NCI-H526 treated with DMSO at 0.1 percent for 48 hours (cell line): ENCODE measurements around the gene ERP27.

Experiments used
- DNase-seq: peaks from one replicate; lab custom pipeline; 2025; lab: John Stamatoyannopoulos, UW

The ERP27 gene

GRCh38 chr12:14938301-14938700, at the start of gene ERP27:
Gene ERP27 (minus strand): TSS chr12:14938537. CDS start chr12:14938508, 29 bp downstream.
- no peak for DNase-seq

DNA sequence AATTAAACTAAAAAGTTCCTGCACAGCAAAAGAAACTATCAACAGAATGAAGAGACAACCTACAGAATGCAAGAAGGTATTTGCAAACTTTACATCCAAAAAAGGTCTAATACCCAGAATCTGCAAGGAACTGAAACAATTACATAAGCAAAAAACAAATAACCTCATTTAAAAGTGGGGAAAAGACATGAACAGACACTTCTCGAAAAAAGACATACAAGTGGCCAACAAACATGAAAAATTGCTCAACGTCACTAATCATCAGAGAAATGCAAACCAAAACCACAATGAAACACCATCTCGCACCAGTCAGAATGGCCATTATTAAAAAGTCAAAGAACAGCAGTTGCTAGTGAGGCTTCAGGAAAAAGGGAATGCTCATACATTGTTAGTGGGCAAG, 49.7 kb upstream of the ERP27 start:
- DNase-seq, result no peak

- DNase-seq, result no peak
These were observed 48.1 kb upstream of the ERP27 start for GRCh38 chr12:14986449-14986848.

DNA sequence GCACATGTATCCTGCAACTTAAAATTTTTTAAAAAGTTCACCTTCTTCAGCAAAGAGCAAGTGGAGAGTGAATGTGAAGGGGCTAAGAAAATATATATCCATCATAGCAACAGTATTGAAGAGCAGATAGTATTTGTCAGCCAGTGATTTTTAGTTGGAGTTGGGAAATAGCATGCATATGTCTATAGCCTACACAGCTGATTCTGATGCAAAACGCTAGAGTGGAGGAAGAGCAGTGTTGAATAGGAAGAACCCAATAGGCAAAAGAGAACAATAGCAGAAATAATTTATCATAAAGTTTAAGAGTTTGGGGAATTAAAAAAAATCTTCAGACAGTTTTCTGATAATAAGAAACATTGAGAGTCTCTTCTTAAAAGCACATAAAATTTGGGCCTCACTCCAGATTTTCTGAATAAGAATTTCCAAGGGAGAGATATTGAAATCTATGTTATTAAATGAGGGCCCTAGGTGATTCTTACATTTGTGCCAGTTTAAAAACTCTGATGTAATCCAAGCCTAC, 46.5 kb upstream of the ERP27 start:
- no peak for DNase-seq

DNA sequence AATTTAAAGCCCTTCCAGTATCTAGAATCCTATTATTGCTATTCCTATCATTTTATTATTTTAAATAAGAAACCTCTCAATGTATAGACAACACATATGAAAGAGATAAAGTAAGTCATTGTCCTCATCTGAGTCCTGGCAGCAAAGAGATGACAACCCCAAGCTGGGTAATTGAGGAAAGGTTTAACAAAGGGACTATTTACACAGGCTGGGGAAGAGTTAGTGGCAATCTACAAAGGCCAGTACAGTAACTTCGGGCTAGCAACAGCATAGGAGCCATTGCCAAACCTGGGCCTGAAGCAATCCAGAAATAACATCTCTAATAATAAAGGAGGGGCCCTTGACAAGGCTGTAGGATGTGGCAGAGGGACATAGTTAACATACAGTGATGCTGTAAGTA, 45.7 kb upstream of the ERP27 start:
- no peak for DNase-seq

DNA sequence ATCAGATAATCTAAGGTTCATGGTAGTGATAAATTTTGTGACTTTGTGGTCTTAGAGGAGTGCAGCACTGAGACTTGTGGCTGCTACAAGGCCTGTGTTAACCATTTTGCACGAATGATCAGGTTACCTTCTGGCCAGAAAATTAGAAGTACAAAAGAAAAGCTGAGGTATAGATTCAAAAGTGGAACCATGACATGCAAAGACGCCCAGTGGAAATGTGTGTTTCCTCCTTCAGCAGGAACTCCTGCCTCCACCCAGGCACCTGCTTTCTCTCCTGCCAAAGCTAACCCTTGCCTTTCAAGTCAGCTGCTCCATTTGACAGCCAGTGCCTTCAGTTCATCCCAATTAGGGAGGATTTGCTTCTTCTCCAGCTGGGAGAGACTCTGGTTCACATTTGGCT, 44.7 kb upstream of the ERP27 start:
- DNase-seq, result no peak

GRCh38 chr12:14982562-14982961, 44.2 kb upstream of the ERP27 start:
- DNase-seq, result no peak

DNA sequence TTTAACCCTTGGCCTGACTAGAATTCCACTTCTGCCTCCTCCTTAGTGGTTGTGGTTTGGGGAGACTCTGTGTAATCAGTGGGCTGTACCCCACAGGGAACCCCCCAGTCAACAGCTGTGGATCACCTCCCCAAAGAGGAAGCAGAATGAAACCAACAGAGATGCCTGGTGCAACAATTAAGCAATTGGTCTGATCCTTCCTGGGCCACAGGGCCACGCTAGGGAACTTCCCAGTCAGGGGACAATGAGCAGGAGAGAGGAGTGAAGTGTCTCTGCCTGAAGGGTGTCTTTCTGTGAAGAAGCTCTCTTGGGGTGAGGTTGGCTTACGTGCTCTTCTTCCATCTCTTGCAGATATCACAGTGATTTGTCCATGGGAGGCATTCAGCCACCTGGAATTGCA, 42.7 kb upstream of the ERP27 start:
- no peak for DNase-seq

- DNase-seq, result no peak
These were observed 41.1 kb upstream of the ERP27 start for GRCh38 chr12:14979468-14979867.

- DNase-seq, result no peak
These were observed 38.3 kb upstream of the ERP27 start for GRCh38 chr12:14976658-14977057.

DNA sequence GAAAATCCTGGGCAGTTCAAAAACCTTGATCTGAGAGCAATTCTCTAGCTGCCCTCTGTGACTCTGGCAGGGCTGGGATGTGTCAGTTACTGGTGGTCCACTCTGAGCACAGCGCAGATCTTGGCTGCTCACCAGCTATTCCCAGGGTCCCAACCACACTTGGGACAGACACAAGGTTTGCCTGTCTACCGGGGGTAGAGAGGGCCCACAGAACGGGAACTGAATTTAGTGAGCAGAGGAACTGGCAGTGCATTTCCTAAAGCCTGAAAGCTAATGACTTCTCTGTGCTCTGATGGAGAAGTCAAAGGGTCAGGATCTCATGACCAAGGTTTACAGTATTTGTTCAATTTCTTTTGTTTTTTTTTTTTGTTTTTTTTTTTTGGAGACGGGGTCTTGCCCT, 37.1 kb upstream of the ERP27 start:
- DNase-seq, result no peak

DNA sequence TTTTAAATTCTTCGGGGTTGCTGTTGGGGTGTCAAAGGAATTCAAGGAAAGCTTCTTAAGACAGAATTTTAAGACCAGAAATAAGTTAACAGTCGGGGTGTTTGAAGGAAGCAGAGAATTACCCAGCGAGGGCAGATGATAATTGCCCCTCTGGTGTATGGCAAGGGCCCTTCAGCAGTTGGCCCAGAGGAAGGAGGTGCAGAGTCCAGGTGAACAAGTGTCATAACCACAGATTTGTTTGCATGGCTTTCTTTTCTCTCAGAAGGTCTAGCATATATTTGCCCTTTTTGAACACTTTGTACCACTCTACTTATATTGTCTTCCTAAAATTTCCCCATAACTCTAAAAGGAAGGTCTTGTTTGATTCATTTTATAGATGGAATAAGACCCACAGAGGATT, 36.3 kb upstream of the ERP27 start:
- no peak for DNase-seq

GRCh38 chr12:14972816-14973215, 34.5 kb upstream of the ERP27 start, which contains the start of gene PDE6H:
Gene PDE6H (plus strand): TSS chr12:14973042. CDS start chr12:14978013, 4,971 bp downstream.
- no peak for DNase-seq

DNA sequence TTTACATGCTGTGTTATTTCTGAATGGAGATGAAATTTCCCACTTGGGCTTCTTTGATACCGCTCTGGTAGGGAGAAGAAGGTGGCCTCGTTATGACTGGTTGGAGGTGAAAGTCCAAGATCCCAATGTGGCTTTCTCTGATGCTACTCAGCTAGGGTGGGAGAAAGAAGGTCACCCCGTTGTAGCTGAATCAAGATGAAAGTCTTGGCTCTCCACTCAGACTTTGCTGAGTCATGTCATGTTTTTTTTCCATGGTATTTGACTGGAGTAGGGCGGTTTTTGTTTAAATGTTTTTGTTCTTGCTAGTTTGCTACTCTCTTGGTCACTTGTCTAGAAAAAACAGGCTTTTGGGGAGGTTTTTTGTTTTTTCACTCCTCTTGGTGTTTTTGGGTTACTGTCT, 32.1 kb upstream of the ERP27 start:
- no peak for DNase-seq

DNA sequence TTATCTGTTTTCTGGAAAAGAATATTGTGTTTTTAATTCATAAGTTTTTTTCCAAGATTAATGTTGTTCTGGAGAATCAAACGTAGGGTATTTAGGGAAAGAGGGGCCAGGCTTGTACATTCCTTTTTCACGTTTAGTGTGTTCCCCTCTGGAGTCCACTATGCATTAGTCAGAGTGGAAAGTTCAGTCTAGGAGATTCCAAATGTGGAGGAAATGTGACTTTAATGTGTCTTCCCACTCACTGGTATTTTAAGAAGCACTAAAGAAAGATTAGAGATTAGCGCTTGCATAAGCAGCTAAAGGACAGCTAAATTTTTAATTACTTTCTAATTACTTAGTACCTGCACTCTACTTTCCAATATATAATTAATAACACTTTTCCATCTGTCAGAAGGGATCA, 30.1 kb upstream of the ERP27 start:
- no peak for DNase-seq

GRCh38 chr12:14965221-14965620, 26.9 kb upstream of the ERP27 start:
- DNase-seq, result no peak

GRCh38 chr12:14964406-14964805, 26.1 kb upstream of the ERP27 start:
- no peak for DNase-seq

DNA sequence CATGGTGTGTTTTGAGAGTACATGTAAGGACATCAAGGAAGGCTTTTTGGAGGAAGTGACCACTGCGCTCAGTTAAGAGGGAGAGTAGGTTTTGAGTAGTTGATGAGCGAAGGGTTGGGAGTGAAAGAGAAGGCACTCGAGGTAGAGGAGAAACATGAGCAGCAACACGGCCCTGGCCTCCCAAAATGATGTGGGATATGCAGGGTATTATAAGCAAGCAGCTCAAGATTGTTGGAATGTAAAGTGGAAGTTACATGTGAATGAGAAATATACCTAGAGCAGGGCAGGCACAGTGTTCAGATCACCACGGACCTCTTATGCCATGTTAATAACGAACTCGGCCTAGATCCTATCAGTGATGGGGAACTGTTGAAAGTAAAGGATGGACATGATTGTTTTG, 25.2 kb upstream of the ERP27 start:
- DNase-seq, result no peak

DNA sequence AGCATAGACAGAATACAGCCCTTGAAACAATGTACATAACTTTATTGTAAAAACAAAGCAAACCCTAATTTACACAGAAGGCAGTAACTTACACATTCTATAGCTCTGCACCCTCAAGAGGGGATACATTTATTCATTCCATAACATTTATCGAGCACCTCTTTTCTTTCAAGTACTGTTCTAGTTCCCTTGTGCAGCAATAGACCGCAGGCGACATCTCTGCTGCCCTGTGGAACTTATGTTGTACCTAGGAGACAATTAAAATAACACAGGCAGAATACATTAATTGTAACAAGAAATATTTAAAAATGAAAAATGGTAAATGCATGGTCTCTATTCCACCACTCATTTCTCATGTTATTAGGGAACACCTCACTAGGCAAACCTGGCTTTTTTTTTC, 24.5 kb upstream of the ERP27 start:
- DNase-seq, result no peak

- DNase-seq, result no peak
These were observed 23.8 kb upstream of the ERP27 start for GRCh38 chr12:14962153-14962539.

GRCh38 chr12:14961466-14962152, 23.3 kb upstream of the ERP27 start, which contains the start of gene ARHGDIB:
Gene ARHGDIB (minus strand): TSS chr12:14961601. CDS start chr12:14950712, 10,889 bp downstream.
- DNase-seq, result no peak

DNA sequence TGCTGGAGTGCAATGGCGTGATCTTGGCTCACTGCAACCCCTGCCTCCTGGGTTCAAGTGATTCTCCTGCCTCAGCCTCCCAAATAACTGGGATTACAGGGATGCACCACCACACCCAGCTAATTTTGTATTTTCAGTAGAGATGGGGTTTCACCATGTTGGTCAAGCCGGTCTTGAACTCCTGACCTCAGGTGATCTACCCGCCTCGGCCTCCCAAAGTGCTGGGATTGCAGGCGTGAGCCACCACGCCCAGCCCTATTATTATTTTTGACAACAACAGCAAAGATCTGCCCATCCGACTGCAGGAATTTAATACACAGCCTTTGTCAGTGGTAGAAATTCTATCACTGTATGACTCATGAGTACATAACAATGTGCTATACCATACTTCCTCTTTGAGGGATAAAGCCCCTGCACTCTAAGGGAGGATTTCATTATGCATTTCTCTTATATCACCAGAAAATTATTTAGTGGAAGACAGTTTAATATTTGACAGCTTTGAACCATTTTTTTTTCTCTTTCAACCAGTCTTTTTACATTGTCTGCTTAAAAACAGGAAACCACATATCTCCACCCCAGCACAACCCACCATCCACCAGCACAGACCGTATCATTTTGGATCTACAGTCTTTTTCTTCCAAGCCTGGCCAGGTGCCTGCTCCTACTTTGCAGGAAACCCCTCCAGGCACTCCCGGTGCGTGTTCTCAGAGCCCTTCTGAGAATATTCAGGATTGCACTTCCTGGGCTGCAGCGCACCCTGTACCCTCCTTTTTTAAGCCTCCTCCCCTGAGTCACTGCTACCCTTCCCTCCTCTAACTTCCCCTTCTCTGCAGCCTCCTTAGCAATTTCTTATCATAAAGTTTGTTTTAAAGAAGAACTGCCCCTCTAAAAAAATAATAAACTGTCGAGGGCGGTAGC, 22.5 kb upstream of the ERP27 start:
- DNase-seq, result no peak

- no peak for DNase-seq
These were observed 21.7 kb upstream of the ERP27 start for GRCh38 chr12:14959916-14960496.
